Activated T-cell treated with anti-CD3 and anti-CD28 coated beads for 24 hours (primary cell): ENCODE results near the gene FFAR3.
"Not testable (repeated sequence)": the region's sequence is repeated elsewhere in the genome, so short reads cannot be mapped to it uniquely, and the experiment has no call there.

Experiments
- DNase-seq: peaks from one replicate; pipeline ENCODE4 v3.0.0-alpha.2; 2020; ENCODE audit warnings: low read depth

The FFAR3 gene

DNA sequence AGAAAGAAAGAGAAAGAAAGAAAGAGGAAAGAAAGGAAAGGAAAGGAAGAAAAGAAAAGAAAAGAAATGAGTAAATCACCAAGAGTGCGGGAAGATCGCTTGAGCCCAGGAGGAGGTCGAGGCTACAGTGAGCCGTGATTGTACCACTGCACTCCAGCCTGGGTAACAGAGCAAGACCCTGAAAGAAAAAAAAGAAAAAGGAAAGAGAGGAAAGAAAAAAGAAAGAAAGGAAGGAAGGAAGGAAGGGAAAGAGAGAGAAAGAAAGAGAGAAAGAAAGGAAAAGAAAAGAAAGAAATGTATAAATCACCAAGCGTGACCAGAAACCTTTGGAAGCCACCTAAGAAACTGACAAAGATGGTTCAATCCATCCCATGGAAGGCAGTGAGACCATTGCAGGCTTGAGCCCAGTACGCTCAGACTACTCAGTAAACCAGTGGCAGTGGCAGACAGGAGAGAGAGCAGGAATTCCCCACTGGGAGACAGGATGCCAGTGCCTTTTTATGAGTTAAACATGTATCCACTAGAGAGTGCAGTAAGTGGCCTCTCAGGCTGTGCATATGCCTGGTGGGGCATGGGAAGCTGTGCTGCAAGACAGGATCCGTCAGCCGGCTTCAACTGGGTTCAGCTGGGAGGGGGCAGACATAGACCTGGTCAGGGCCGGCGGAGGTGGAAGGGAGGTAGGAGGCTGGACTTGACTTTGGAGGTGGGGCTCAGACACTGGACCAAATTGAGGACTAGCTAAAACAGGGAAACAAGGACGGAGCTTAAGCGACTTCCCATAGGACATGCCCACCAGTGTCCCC is 17.4 kb downstream of the FFAR3 start:
- DNase-seq: no peak

DNA sequence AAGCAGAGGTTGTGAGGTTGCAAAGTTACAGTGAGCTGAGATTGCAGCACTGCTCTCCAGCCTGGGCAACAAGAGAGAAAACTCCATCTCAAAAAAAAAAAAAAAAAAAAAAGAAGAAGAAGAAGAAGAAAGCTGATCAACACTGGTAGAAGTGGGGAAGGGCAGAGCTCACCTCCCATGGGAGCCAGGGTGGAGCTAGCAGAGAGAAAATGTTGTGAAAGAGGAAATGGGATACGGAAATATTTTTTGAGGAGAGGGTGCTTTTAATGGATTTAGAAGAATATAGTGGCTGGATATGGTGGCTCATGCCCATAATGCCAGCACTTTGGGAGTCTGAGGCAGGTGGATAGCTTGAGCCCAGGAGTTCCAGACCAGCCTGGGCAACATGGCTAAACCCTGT is 19.4 kb downstream of the FFAR3 start:
- no peak for DNase-seq

DNA sequence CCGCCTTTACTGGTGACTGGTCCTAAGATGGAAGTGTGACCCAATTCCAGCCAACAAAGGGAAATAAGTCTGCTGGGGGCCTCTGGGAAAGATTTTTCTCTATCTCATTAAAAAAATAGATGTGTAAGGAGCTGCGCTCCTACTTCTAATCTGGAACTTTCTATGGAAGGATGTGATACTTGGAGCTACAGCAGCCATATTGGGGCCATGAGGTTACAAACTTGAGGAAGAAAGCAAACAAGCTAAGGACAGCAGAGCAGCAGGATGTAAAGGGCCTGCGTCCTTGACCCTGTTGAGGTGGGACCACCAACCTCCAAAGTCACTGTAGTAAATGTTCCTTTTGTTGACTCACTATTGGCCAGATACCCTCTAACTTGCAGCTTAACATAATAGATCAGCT is 20.1 kb downstream of the FFAR3 start:
- DNase-seq: no peak

- not testable (repeated sequence) for DNase-seq
Measured at GRCh38 chr19:35379545-35379944, 21.3 kb downstream of the FFAR3 start.

DNA sequence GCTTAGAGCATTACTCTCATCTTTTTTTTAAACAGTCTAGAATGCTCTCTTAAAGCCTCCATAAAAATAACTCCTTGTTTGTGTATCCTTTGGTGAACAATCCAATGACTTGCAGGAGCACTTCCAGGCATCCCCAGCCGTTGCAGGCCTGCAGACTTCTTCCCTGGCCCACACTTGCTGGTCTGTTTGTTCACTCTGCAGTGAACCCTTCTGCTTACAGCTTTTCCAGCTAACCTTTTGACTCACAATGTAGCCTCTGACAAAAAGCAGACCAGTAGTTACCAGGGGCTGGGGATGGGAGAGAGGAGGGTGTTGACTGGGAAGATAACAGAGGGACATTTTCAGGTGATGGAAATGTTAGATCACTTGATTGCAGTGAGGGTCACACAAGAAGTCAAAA is 21.7 kb downstream of the FFAR3 start:
- DNase-seq: no peak

DNA sequence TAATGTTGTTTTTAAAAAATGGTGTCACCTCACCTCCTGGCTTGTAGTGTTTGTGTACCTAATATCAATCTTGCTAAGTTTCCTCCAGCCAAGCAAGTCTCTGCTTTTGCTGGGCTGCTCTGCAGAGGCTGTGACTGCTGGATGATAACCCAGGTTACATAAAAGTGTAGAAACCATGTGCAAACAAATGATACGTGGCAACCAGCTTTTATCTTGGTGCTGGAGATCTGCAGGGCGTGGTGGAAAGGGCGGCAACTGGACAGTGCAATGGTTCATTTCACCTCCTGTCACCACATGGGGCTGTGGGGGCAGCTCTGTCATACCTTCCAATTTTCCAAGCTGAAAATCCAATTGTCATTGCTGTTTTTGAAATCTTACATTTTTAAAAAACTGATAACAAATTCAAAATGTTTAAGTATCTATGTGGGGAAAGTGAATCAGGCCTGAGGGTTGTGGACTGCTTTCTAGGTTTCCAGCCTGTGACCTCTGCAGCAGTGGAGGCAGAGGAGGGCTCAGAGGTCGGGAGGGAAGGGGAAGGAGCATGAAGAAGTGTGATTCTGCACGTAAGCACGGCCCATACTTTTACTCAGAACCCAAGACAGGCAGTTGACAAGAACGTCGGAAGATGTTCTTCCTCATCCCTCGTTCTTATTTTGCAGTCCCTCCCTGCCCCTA is 22.3 kb downstream of the FFAR3 start:
- DNase-seq: no peak

GRCh38 chr19:35381318-35381717 is 23.1 kb downstream of the FFAR3 start:
- DNase-seq: no peak

- no peak for DNase-seq
Measured at GRCh38 chr19:35381926-35382325, 23.7 kb downstream of the FFAR3 start.

- DNase-seq: no peak
Measured at GRCh38 chr19:35383536-35383935, 25.3 kb downstream of the FFAR3 start.

DNA sequence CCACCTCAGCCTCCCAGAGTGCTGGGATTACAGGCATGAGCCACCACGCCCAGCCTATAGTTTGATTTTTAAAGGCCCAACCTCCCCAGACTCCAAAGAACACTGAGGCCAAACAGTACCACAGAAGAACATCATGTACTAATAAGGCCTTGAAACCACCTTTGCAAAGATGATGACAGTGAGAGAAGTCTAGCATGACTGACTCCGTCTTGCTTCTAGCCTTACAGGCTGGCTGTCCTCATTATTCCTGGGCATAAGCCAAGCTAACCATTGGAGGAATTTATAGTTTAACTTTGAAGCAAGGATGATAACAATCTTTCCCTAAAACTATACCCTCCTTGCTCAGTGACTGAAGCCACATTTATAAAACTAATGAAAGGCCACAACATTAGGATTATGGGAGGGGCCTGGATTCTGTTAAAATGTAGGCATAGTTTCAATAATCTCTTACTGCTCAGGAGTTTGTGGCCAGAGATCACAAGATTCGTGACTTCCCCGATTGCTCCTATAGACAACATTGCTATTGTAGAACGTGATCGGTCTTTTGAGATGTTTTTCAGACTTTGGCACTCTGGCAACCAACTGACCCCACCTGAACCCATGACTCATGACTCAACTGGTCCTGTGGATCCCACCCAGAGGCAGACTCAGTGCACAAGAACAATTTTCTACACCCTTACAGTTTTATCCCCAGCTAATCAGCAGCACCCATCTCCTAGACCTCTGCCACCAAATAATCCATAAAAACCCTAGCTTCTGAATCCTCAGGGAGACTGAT is 30.2 kb downstream of the FFAR3 start:
- no peak for DNase-seq

DNA sequence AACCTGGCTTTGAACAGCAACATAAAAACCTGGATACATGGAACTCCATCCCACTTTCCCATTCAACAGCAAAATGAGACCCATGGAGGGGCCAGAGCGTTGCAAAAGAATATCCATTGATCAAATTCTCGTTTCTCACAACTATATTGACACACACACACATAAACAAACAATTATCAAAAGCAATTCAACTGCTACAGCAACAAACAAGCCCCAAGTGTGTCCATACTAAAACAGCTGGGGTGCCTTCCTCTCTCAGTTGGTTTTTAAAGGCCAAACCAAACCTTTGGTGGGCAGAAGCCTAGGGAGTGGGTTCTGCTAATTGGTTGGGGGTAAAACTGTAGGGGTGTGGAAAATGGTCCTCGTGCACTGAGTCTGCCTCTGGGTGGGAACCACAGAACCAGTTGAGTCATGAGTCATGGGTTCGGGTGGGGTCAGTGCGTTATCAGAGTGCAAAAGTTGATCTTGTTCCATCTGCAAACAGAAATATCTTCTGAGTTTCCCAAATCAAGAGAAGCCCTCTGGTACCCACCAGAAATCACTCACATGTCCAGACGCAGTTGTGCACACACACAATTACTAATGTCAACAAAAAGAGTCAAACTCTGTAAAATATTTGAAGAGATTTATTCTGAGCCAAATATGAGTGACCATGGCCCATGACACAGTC is 31.1 kb downstream of the FFAR3 start:
- DNase-seq: no peak

DNA sequence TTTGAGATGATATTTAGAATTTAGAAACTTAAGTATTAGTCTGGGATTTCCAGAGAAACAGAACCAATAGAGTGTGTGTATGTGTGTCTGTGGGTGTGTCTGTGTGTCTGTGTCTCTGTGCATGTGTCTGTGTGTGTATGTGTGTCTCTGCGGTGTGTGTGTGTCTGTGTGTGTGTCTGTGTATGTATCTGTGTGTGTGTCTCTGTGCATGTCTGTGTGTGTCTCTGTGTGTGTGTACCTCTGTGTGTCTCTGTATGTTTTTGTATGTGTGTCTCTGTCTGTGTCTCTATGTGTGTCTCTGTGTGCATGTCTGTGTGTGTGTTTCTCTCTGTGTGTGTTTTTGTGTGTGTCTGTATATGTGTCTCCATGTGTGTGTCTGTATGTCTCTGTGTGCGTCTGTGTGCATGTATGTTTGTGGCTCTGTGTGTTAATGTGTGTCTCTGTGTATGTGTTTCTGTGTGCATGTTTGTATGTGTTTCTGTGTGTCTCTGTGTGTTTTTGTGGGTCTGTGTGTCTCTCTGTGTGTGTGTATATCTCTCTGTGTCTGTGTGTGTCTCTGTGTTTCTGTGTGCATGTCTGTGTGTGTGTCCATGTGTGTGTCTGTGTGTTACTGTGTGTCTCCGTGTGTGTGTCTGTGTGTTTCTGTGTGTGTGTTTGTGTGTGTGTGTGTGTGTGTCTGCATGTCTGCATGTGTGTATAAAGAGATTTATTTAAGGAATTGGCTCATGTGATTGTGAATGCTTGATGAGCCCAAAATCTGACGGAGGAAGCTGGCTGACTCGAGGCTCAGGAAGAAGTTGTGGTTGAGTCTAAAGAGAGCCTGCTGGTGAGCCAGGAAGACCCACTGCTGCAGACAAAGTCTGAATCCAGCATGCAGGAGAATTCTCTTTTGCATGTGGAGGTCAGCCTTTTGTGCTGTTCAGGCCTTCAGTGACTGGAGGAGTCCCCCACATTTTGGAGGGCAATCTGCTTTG is 34.8 kb downstream of the FFAR3 start:
- DNase-seq: no peak

DNA sequence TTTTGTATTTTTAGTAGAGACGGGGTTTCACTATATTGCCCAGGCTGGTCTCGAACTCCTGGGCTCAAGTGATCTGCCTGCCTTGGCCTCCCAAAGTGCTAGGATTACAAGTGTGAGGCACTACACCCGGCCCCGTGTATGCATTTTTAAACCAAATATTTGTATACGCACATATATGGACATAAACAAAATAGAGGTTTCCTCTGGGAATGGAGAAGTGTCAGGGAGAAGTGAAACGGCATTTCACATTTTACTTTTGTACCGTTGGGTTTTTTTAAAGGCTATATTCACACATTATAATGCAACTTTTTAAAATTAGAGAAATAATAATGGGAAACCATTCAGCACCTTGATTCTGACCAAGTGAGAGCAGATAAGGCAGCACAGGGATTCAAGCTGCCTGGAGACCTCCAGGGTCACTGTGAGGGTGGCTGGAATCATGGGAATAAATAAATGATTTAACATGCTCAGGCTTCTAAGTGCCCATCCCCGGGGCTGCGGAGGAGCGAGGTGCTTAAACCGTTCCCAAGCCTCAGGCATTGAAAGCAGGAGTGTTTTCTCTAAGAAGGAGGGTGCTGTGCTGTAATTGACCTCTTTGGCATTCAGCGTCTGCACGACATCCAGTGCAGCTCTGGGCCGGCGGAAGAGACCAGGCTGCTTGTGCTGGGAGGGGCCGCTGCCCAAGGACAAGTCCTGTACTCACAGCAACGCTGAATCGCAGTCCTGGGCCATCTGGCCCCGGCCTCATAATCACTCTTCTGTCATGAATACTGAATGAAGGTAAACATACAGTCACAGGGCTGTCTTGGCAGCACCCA is 37.3 kb downstream of the FFAR3 start:
- DNase-seq: no peak

GRCh38 chr19:35396240-35396885 is 38.1 kb downstream of the FFAR3 start:
- DNase-seq: no peak

DNA sequence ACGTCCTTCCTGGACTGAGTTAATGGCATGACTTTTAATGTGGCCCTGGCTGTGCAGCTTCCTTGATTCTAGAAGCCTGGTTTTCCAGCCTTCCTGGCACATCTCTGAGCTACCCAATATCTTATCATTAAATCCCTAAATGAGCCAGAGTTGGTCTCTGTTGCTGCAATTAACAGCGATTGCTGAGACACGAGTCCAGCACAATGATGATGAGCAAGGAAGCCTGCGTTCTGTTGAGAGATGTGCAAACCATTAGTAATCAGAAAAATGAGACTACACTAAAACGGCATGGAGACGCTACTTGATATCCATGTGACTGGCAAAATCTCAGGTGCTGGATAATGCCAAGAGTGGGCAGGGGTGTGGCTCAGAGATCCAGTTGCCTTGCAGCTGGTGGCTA is 38.8 kb downstream of the FFAR3 start:
- DNase-seq: no peak

GRCh38 chr19:35398570-35398969 is 40.3 kb downstream of the FFAR3 start:
- no peak for DNase-seq

GRCh38 chr19:35399231-35399630 is 41.0 kb downstream of the FFAR3 start:
- no peak for DNase-seq

DNA sequence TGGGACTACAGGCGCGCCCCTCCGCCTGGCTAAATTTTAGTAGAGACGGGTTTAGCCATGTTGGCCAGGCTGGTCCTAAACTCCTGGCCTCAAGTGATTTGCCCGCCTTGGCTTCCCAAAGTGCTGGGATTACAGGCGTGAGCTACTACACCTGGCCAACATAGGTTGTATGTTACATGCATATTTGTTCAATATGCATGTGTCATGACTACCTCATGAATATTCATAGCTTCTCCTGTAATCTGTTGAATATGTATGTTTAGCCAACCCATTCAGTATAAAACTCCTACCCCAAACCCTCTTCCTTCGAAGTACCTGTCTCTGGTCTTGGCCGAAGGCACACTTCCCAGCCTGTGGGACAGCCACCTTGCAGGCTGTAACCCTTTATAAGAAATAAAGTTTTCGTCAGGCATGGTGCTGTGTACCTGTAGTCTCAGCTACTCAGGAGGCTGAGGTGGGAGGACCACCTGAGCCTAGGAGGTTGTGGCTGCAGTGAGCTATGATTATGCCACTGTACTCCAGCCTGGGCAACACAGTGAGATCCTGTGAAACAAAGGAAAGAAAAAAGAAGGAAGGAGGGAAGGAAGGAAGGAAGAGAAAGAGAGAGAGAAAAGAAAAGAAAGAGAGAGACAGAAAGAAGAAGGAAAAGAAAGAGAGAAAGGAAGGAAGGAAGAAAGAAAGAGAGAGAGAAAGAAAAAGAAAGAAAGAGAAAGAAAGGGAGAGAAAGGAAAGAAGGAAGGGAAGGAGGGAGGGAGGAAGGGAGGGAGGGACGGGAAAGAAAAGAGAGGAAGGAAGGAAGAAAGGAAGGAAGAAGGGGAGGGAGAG is 41.9 kb downstream of the FFAR3 start:
- no peak for DNase-seq

- DNase-seq: no peak
Measured at GRCh38 chr19:35400773-35401100, 42.5 kb downstream of the FFAR3 start.
